ENCODE measurements around the gene HNRNPM.
A peak's percentile ranks its signal among the peaks of the same experiment; 100 is the strongest.

HNRNPM gene

DNA sequence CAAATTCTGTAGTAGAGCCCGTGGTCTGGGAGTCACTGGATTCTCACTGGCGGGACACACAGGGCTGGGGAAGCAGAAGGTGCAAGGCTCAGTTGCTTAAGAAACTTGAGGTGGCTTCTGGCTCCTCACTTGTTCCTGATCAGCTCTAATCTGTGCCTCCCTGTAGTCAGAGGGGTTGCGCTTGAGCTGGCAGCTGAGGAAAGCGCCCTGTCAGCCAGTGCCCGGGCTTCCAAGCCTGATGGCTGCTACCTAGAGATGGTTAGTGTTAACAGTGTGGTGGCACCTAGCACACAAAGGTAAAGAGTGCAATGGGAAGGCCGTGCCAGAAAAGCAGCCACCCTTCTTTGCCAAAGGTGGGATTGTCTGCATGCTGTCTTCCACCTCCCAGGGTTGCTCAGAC is 8.8 kb downstream of the HNRNPM start:
- Histone ChIP-seq H3K9me2 (replicated peaks; ENCODE audit: low read depth, low read length) (no peaks in the 10 kb centered on the region), H3K4me1 (ENCODE audit: insufficient read depth, low read length, poor library complexity, severe bottlenecking) (peaks cover 40% of the 10 kb centered on the region), H3K4me3 (ENCODE audit: low read length, poor library complexity, severe bottlenecking) (no peak overlapping the region), H3K4me2 (ENCODE audit: low read depth, low read length, poor library complexity, severe bottlenecking) (peak overlapping the region; percentile 50), H4K20me1 (ENCODE audit: insufficient read depth, low read length, poor library complexity, severe bottlenecking) (peaks cover 93% of the 10 kb centered on the region), H3K79me2 (ENCODE audit: insufficient read depth, low read length) (peaks cover 100% of the 10 kb centered on the region), H3K36me3 (ENCODE audit: insufficient read depth, low read length) (peaks cover 68% of the 10 kb centered on the region), H3K27me3 (ENCODE audit: insufficient read depth, low read length, poor library complexity, severe bottlenecking) (no peaks in the 10 kb centered on the region), H2AFZ (ENCODE audit: low read length) (no peak overlapping the region), H3K9ac (ENCODE audit: low read depth, low read length, poor library complexity, severe bottlenecking) (no peak overlapping the region), H3K9me3 (ENCODE audit: insufficient read depth, low read depth, low read length) (no peaks in the 10 kb centered on the region), H3F3A (ENCODE audit: low read depth) (no peaks in the 10 kb centered on the region)
- no peak for TF ChIP-seq EZH2phosphoT487 (IDR thresholded peaks at IDR 0.05; ENCODE audit: borderline replicate concordance)
- TF ChIP-seq, protein P1, sequence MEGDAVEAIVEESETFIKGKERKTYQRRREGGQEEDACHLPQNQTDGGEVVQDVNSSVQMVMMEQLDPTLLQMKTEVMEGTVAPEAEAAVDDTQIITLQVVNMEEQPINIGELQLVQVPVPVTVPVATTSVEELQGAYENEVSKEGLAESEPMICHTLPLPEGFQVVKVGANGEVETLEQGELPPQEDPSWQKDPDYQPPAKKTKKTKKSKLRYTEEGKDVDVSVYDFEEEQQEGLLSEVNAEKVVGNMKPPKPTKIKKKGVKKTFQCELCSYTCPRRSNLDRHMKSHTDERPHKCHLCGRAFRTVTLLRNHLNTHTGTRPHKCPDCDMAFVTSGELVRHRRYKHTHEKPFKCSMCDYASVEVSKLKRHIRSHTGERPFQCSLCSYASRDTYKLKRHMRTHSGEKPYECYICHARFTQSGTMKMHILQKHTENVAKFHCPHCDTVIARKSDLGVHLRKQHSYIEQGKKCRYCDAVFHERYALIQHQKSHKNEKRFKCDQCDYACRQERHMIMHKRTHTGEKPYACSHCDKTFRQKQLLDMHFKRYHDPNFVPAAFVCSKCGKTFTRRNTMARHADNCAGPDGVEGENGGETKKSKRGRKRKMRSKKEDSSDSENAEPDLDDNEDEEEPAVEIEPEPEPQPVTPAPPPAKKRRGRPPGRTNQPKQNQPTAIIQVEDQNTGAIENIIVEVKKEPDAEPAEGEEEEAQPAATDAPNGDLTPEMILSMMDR (conservative IDR thresholded peaks at IDR 0.05; ENCODE audit: low read length): no peak

DNA sequence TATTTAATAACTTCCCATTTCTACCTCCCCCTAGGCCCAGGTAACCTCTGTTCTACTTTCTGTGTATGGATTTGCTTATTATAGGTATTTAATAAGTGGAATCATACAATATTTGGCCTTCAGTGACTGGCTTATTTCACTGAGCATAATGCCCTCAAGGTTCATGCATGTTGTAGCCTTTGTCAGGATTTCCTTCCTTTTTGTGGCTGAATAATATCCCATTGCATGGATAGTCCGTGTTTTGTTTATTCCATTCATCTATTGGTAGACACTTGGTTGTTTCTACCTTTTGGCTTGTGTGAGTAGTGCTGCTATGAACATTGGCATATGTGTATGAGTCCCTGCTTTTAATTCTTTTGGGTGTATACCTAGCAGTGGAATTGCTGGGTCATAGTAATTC is 9.4 kb downstream of the HNRNPM start:
- Histone ChIP-seq H3K4me2 (ENCODE audit: low read depth, low read length, poor library complexity, severe bottlenecking) (peak overlapping the region; percentile 50), H3K27me3 (ENCODE audit: insufficient read depth, low read length, poor library complexity, severe bottlenecking) (no peaks in the 10 kb centered on the region), H3K4me3 (ENCODE audit: low read length, poor library complexity, severe bottlenecking) (no peak overlapping the region), H3K9ac (ENCODE audit: low read depth, low read length, poor library complexity, severe bottlenecking) (no peak overlapping the region), H3F3A (ENCODE audit: low read depth) (no peaks in the 10 kb centered on the region), H2AFZ (ENCODE audit: low read length) (no peak overlapping the region), H3K4me1 (ENCODE audit: insufficient read depth, low read length, poor library complexity, severe bottlenecking) (peaks cover 36% of the 10 kb centered on the region), H3K9me2 (replicated peaks; ENCODE audit: low read depth, low read length) (no peaks in the 10 kb centered on the region), H3K79me2 (ENCODE audit: insufficient read depth, low read length) (peaks cover 100% of the 10 kb centered on the region), H3K9me3 (ENCODE audit: insufficient read depth, low read depth, low read length) (no peaks in the 10 kb centered on the region), H4K20me1 (ENCODE audit: insufficient read depth, low read length, poor library complexity, severe bottlenecking) (peaks cover 93% of the 10 kb centered on the region), H3K36me3 (ENCODE audit: insufficient read depth, low read length) (peaks cover 74% of the 10 kb centered on the region)
- TF ChIP-seq, protein P1 (conservative IDR thresholded peaks at IDR 0.05; ENCODE audit: low read length): no peak
- no peak for TF ChIP-seq EZH2phosphoT487 (IDR thresholded peaks at IDR 0.05; ENCODE audit: borderline replicate concordance)

DNA sequence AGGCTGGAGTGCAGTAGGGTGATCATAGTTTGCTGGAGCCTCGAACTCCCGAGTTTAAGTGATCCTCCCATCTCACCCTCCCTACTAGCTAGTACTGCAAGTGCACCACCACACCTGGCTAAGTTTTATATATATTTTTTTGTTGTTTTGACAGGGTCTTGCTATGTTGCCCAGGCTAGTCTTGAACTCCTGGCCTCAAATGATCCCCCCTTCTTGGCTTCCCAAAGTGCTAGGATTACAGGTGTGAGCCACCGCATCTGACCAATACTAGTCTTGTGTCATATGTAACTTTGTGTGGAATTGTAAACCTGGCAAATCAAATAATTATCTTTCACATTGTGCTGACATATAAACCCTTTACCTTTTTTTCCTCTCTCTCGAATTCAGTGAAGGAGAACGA is 10.2 kb downstream of the HNRNPM start:
- TF ChIP-seq, protein P1 (conservative IDR thresholded peaks at IDR 0.05; ENCODE audit: low read length): no peak
- no peak for TF ChIP-seq EZH2phosphoT487 (IDR thresholded peaks at IDR 0.05; ENCODE audit: borderline replicate concordance)
- H4K20me1 ChIP-seq (ENCODE audit: insufficient read depth, low read length, poor library complexity, severe bottlenecking): peaks cover 95% of the 10 kb centered on the region
- H3K4me1 ChIP-seq (ENCODE audit: insufficient read depth, low read length, poor library complexity, severe bottlenecking): peaks cover 30% of the 10 kb centered on the region
- H3K27me3 ChIP-seq (ENCODE audit: insufficient read depth, low read length, poor library complexity, severe bottlenecking): no peaks in the 10 kb centered on the region
- H3K36me3 ChIP-seq (ENCODE audit: insufficient read depth, low read length): peaks cover 82% of the 10 kb centered on the region
- H3K9me3 ChIP-seq (ENCODE audit: insufficient read depth, low read depth, low read length): no peaks in the 10 kb centered on the region
- no peaks in the 10 kb centered on the region for H3K9me2 ChIP-seq (replicated peaks; ENCODE audit: low read depth, low read length)
- H3F3A ChIP-seq (ENCODE audit: low read depth): no peaks in the 10 kb centered on the region
- H3K79me2 ChIP-seq (ENCODE audit: insufficient read depth, low read length): peaks cover 100% of the 10 kb centered on the region
- H3K4me3 ChIP-seq (ENCODE audit: low read length, poor library complexity, severe bottlenecking): no peak overlapping the region
- H3K9ac ChIP-seq (ENCODE audit: low read depth, low read length, poor library complexity, severe bottlenecking): no peak overlapping the region
- H2AFZ ChIP-seq (ENCODE audit: low read length): no peak overlapping the region
- H3K4me2 ChIP-seq (ENCODE audit: low read depth, low read length, poor library complexity, severe bottlenecking): no peak overlapping the region
